BLaER1 treated with 17β-estradiol and CSF1 and Interleukin-3, amounts not matched to agents 10 nM and 100 nM (cell line): ENCODE measurements around the gene KSR2.
"Not testable (repeated sequence)": the region's sequence is repeated elsewhere in the genome, so short reads cannot be mapped to it uniquely, and the experiment has no call there.

Experiments
- H3K27ac ChIP-seq, 11 experiments: shearing (Covaris generic); formaldehyde crosslinking; 2 replicates each; pipeline ENCODE4 v1.8.1; 2022
- H3K27me3 ChIP-seq, 11 experiments: shearing (Covaris generic); formaldehyde crosslinking; 2 replicates each; pipeline ENCODE4 v1.8.1; 2022
- H3K36me3 ChIP-seq, 11 experiments: shearing (Covaris generic); formaldehyde crosslinking; 2 replicates each; pipeline ENCODE4 v1.8.1; 2022
- H3K4me1 ChIP-seq, 10 experiments: shearing (Covaris generic); formaldehyde crosslinking; 2 replicates each; pipeline ENCODE4 v1.8.1; 2022
- H3K4me2 ChIP-seq, 11 experiments: shearing (Covaris generic); formaldehyde crosslinking; 2 replicates each; pipeline ENCODE4 v1.8.1; 2022
- H3K4me3 ChIP-seq, 10 experiments: shearing (Covaris generic); formaldehyde crosslinking; 2 replicates each; pipeline ENCODE4 v1.8.1; 2022
- H3K9ac ChIP-seq, 11 experiments: shearing (Covaris generic); formaldehyde crosslinking; 2 replicates each; pipeline ENCODE4 v1.8.1; 2022
- H3K9me3 ChIP-seq, 11 experiments: shearing (Covaris generic); formaldehyde crosslinking; replicated peaks in 1 of 11; 2 replicates each; pipeline ENCODE4 v1.8.1; 2022
- H4K20me1 ChIP-seq, 11 experiments: shearing (Covaris generic); formaldehyde crosslinking; 2 replicates each; pipeline ENCODE4 v1.8.1; 2022
- Cebpa-rat ChIP-seq, 11 experiments: shearing (Covaris generic); IDR thresholded peaks; 2 replicates each; pipeline ENCODE4 v1.8.1; 2022

KSR2 gene

DNA sequence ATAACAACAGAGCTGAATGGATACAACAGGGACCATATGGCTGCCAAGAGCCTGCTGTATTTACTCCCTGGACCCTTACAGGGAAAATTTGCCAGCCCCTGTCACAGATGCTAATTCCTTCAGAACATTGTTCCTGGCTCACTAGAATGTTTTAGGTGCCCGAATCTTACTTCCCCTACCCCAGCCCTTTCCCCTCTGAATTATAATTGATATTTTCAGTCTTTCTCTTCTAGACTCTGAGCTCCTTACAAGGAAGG, 235.3 kb downstream of the KSR2 start:
- H3K27me3 ChIP-seq = no peaks in the 10 kb centered on the region
- peaks cover 0 to 9% (median 0%) of the 10 kb centered on the region in 10 experiments; a peak in 4 of 20 replicates for H3K4me1 ChIP-seq
- no peaks in the 10 kb centered on the region for H4K20me1 ChIP-seq
- H3K27ac ChIP-seq = no peak overlapping the region
- H3K9me3 ChIP-seq = peaks cover 0 to 21% (median 12%) of the 10 kb centered on the region in 11 experiments; a peak in 15 of 22 replicates
- no peak overlapping the region for H3K4me3 ChIP-seq
- H3K9ac ChIP-seq = no peak overlapping the region
- no peaks in the 10 kb centered on the region for H3K36me3 ChIP-seq
- no peak overlapping the region for H3K4me2 ChIP-seq
- no peak for TF ChIP-seq Cebpa-rat (IDR thresholded peaks at IDR 0.05)

- H3K9me3 ChIP-seq = peaks cover 0 to 21% (median 12%) of the 10 kb centered on the region in 11 experiments; a peak in 15 of 22 replicates
Observed at GRCh38 chr12:117732761-117733548, 235.8 kb downstream of the KSR2 start.

GRCh38 chr12:117731131-117731530, 237.7 kb downstream of the KSR2 start:
- H3K9ac ChIP-seq, H3K4me2 ChIP-seq, H3K4me3 ChIP-seq, H3K27me3 ChIP-seq, H3K36me3 ChIP-seq, H3K27ac ChIP-seq, H4K20me1 ChIP-seq: not testable (repeated sequence)
- peaks cover 0 to 24% (median 0%) of the 10 kb centered on the region in 10 experiments; a peak in 5 of 20 replicates for H3K4me1 ChIP-seq
- peaks cover 0 to 21% (median 12%) of the 10 kb centered on the region in 11 experiments; a peak in 15 of 22 replicates for H3K9me3 ChIP-seq

More at GRCh38 chr12:117732761-117733548, 235.8 kb downstream of the KSR2 start:
- Histone ChIP-seq H3K27ac (no peak overlapping the region), H3K9ac (no peak overlapping the region), H3K4me2 (no peak overlapping the region), H3K4me1 (peaks cover 0 to 14% (median 0%) of the 10 kb centered on the region in 10 experiments; a peak in 5 of 20 replicates), H3K36me3 (no peaks in the 10 kb centered on the region), H3K27me3 (no peaks in the 10 kb centered on the region), H3K4me3 (no peak overlapping the region), H4K20me1 (no peaks in the 10 kb centered on the region)
- no peak for TF ChIP-seq Cebpa-rat (IDR thresholded peaks at IDR 0.05)

- Histone ChIP-seq H3K36me3 (no peaks in the 10 kb centered on the region), H3K9ac (no peak overlapping the region), H3K27me3 (no peaks in the 10 kb centered on the region), H4K20me1 (no peaks in the 10 kb centered on the region), H3K4me2 (peak overlapping the region in 3 of 11 experiments; percentile 16 to 77 (median 71); a peak in 6 of 22 replicates), H3K9me3 (peaks cover 0 to 19% (median 12%) of the 10 kb centered on the region in 11 experiments; a peak in 14 of 22 replicates), H3K4me3 (no peak overlapping the region), H3K4me1 (peaks cover 0 to 43% (median 5%) of the 10 kb centered on the region in 10 experiments; a peak in 10 of 20 replicates), H3K27ac (no peak overlapping the region; a peak in 1 of 22 replicates)
- TF ChIP-seq Cebpa-rat (IDR thresholded peaks at IDR 0.05) = no peak
Observed at GRCh38 chr12:117727301-117727700, 241.5 kb downstream of the KSR2 start.

GRCh38 chr12:117724543-117724942, 244.2 kb downstream of the KSR2 start:
- peaks cover 0 to 1% (median 0%) of the 10 kb centered on the region in 11 experiments; a peak in 1 of 22 replicates for H3K9me3 ChIP-seq
- no peaks in the 10 kb centered on the region for H4K20me1 ChIP-seq
- H3K36me3 ChIP-seq = no peaks in the 10 kb centered on the region
- no peaks in the 10 kb centered on the region for H3K27me3 ChIP-seq
- TF ChIP-seq Cebpa-rat (IDR thresholded peaks at IDR 0.05) = no peak
- H3K27ac ChIP-seq = peak overlapping the region in 3 of 11 experiments; percentile 32 to 71 (median 70); a peak in 8 of 22 replicates
- peaks cover 0 to 39% (median 5%) of the 10 kb centered on the region in 10 experiments; a peak in 10 of 20 replicates for H3K4me1 ChIP-seq
- peak overlapping the region in 5 of 11 experiments; percentile 26 to 79 (median 67); a peak in 8 of 22 replicates for H3K4me2 ChIP-seq
- H3K9ac ChIP-seq = no peak overlapping the region
- H3K4me3 ChIP-seq = no peak overlapping the region

- Histone ChIP-seq H3K36me3 (no peaks in the 10 kb centered on the region), H3K4me2 (no peak overlapping the region)
- no peak for TF ChIP-seq Cebpa-rat (IDR thresholded peaks at IDR 0.05)
Observed at GRCh38 chr12:117718559-117718958, 250.2 kb downstream of the KSR2 start.

GRCh38 chr12:117718141-117718540, 250.6 kb downstream of the KSR2 start:
- no peaks in the 10 kb centered on the region for H3K4me1 ChIP-seq
- no peaks in the 10 kb centered on the region for H3K36me3 ChIP-seq
- H3K4me3 ChIP-seq = no peak overlapping the region
- H3K27me3 ChIP-seq = no peaks in the 10 kb centered on the region
- H3K4me2 ChIP-seq = no peak overlapping the region
- H3K9me3 ChIP-seq = no peaks in the 10 kb centered on the region
- H3K27ac ChIP-seq = no peak overlapping the region
- no peaks in the 10 kb centered on the region for H4K20me1 ChIP-seq
- H3K9ac ChIP-seq = no peak overlapping the region
- TF ChIP-seq Cebpa-rat (IDR thresholded peaks at IDR 0.05) = no peak

More at GRCh38 chr12:117718559-117718958, 250.2 kb downstream of the KSR2 start:
- H3K9ac ChIP-seq = no peak overlapping the region
- no peak overlapping the region for H3K27ac ChIP-seq
- peaks cover 0 to 2% (median 0%) of the 10 kb centered on the region in 10 experiments; a peak in 1 of 20 replicates for H3K4me1 ChIP-seq
- H4K20me1 ChIP-seq = no peaks in the 10 kb centered on the region
- H3K27me3 ChIP-seq = no peaks in the 10 kb centered on the region
- no peak overlapping the region for H3K4me3 ChIP-seq
- no peaks in the 10 kb centered on the region for H3K9me3 ChIP-seq

DNA sequence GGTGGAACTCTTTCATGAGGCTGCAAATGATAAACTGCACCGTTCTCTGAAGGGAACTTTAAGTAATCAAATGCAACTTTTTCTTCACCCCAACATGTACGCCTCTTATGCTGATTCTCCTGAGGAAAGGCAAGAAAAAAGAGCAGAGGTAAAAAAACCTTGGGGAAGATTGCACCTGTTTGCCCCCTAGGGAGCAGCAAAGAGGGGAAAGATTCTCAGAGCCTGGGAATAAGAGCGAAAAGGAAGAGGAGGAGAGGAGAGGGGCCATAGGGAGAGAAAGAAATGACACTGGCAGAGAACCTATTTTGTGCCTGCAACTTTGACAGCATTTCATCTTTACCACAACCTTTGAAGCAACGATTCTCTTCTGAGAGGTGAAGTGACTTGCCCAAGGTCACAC, 254.6 kb downstream of the KSR2 start:
- Histone ChIP-seq H3K4me1 (peaks cover 0 to 4% (median 0%) of the 10 kb centered on the region in 10 experiments; a peak in 1 of 20 replicates), H3K27ac (no peak overlapping the region)
- TF ChIP-seq Cebpa-rat (IDR thresholded peaks at IDR 0.05) = no peak

GRCh38 chr12:117710121-117710520, 258.7 kb downstream of the KSR2 start:
- Histone ChIP-seq H4K20me1 (no peaks in the 10 kb centered on the region), H3K4me2 (no peak overlapping the region), H3K36me3 (no peaks in the 10 kb centered on the region), H3K9me3 (no peaks in the 10 kb centered on the region), H3K9ac (no peak overlapping the region), H3K4me3 (no peak overlapping the region), H3K4me1 (peaks cover 0 to 4% (median 0%) of the 10 kb centered on the region in 10 experiments; a peak in 1 of 20 replicates), H3K27me3 (no peaks in the 10 kb centered on the region), H3K27ac (no peak overlapping the region)
- TF ChIP-seq Cebpa-rat (IDR thresholded peaks at IDR 0.05) = no peak

More for the DNA sequence above, 254.6 kb downstream of the KSR2 start:
- H3K4me2 ChIP-seq = no peak overlapping the region
- no peak overlapping the region for H3K9ac ChIP-seq
- H3K36me3 ChIP-seq = no peaks in the 10 kb centered on the region
- H3K4me3 ChIP-seq = no peak overlapping the region
- H3K9me3 ChIP-seq = no peaks in the 10 kb centered on the region
- H4K20me1 ChIP-seq = no peaks in the 10 kb centered on the region
- no peaks in the 10 kb centered on the region for H3K27me3 ChIP-seq
